Panc1 (cell line): ENCODE measurements around the gene CHST11. TPM values are rescaled to one million over a fixed set of nuclear protein-coding genes. Genes with fewer than 3 reads are reported as not detected.

Source experiments
- ATAC-seq: fragments of 200-7000 bp; cut with Tn5 transposase; 2 replicates; pipeline ENCODE4 v1.9.1; 2020; ENCODE audit warnings: mild to moderate bottlenecking, moderate library complexity
- BruUV-seq: library from RNA; stranded (reverse); fragments of 400-500 nt; replicated peaks from 2 replicates; lab custom pipeline; 2021; lab: Mats Ljungman, UMichigan
- CTCF ChIA-PET: fragments of 300-600 bp; sonication (Branson Sonifier 250); formaldehyde crosslinking; loops from one replicate; lab custom pipeline; 2022; ENCODE audit warnings: antibody characterized with exemption; lab: Charles Lee
- POLR2A ChIA-PET: fragments of 300-600 bp; sonication (Branson Sonifier 250); formaldehyde crosslinking; loops from one replicate; lab custom pipeline; 2022; ENCODE audit warnings: antibody characterized with exemption; lab: Charles Lee
- DNase-seq: peaks from one replicate; pipeline ENCODE4 v3.0.0-alpha.2; 2010; ENCODE audit warnings: low read depth, low spot score
- H3K27ac ChIP-seq: 2 replicates; pipeline ENCODE4 v1.5.1; 2011; ENCODE audit warnings: mild to moderate bottlenecking, low read length, inconsistent platforms
- H3K27me3 ChIP-seq: fragments of 200-500 bp; sonication (Bioruptor generic); 2 replicates; pipeline ENCODE4 v1.6.0; 2014; ENCODE audit warnings: low read length, inconsistent platforms; ENCODE audit not compliant: control insufficient read depth, insufficient read depth
- H3K36me3 ChIP-seq: fragments of 200-500 bp; sonication (Bioruptor generic); 2 replicates; pipeline ENCODE4 v1.5.1; 2014; ENCODE audit warnings: inconsistent platforms, mild to moderate bottlenecking, low read length, moderate library complexity; ENCODE audit not compliant: control insufficient read depth, insufficient read depth
- H3K4me1 ChIP-seq: 2 replicates; pipeline ENCODE4 v1.5.1; 2011; ENCODE audit warnings: inconsistent platforms, mild to moderate bottlenecking, low read length, moderate library complexity; ENCODE audit not compliant: control insufficient read depth, insufficient read depth
- H3K4me3 ChIP-seq, 2 experiments: 2 replicates each; pipeline ENCODE4 v1.5.1; 2011 to 2012; ENCODE audit warnings: low read depth in 2 of 2, low read length in 2 of 2, mild to moderate bottlenecking in 2 of 2, inconsistent platforms in 1 of 2, moderate library complexity in 1 of 2
- H3K9me3 ChIP-seq: fragments of 200-500 bp; sonication (Bioruptor generic); 2 replicates; pipeline ENCODE4 v1.5.1; 2014; ENCODE audit warnings: low read depth, mild to moderate bottlenecking, inconsistent platforms, low read length, moderate library complexity; ENCODE audit not compliant: control insufficient read depth, insufficient read depth
- POLR2AphosphoS5 ChIP-seq: IDR thresholded peaks from 2 replicates; pipeline ENCODE4 v1.6.1; 2012; ENCODE audit warnings: mild to moderate bottlenecking, low read depth, low read length, moderate library complexity
- SIN3A ChIP-seq: IDR thresholded peaks from 2 replicates; pipeline ENCODE4 v1.6.1; 2012; ENCODE audit warnings: low read depth, mild to moderate bottlenecking, low read length, moderate library complexity, borderline replicate concordance; ENCODE audit not compliant: insufficient read depth
- TCF7L2 ChIP-seq: IDR thresholded peaks from 2 replicates; pipeline ENCODE4 v1.6.1; 2011; ENCODE audit warnings: mild to moderate bottlenecking, low read depth, low read length, inconsistent platforms
- in situ Hi-C: cut with HindIII; loops from 2 replicates; pipeline ENCODE4 v1.10.0; 2016; ENCODE audit warnings: low sequenced_read_pairs, low pct_unique_long_range_greater_than_20kb
- intact Hi-C: fragments of 100-400 bp; cut with micrococcal nuclease; formaldehyde crosslinking; loops from one replicate; pipeline ENCODE4 v1.10.0; 2022; ENCODE audit not compliant: unreplicated experiment
- total RNA-seq: library from RNA; stranded (reverse); gene quantifications from one replicate; pipeline ENCODE4 v1.2.1, GENCODE V29; 2021; ENCODE audit not compliant: unreplicated experiment
- TF ChIP-seq, protein P1 (sequence below): fragments of 450-650 bp; IDR thresholded peaks from 2 replicates; pipeline ENCODE4 v1.5.1; 2017; ENCODE audit warnings: mild to moderate bottlenecking
- TF ChIP-seq, protein P2 (sequence below), 2 experiments: IDR thresholded peaks; 2 replicates each; pipeline ENCODE4 v1.6.1; 2011 to 2012; ENCODE audit warnings: low read depth in 2 of 2, control low read depth in 1 of 2, low read length in 1 of 2, mild to moderate bottlenecking in 1 of 2, moderate library complexity in 1 of 2; ENCODE audit not compliant: insufficient read depth in 1 of 2

CHST11 gene
- total RNA-seq, 1 experiment from 2014 or later = 11.4 TPM

DNA sequence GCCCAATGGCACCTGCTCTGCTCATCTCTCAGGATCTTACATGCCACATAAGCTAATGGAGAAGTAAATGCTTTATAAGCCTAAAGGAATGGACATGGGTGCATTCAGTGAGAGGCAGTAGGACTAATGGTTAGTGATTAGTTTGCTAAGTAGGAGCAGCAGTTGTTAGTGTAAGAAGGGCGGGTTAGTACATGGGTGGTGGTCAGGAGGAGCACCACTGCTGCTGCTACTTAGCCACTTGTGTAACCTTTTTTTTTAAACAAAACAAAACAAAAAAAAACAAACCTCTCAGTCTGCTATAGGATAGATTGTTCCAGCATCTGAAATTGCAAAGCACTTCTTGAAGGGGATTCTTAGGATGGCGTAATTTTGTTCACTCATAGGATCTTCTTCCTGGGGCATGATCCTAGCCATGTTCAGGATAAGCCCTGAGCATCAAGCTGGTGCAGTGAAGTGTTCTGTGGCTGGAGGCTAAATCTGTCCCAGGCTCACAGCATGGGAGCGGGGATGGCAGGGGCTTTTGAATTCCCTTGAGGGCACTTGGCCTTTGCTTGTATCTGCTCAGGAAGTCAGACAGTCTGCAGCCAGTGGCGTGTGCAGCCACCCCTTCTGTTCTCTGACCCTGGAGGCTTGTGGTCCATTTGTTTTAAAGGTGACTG lies 63.6 kb downstream of the CHST11 start:
- Histone ChIP-seq H3K4me1 (no peaks in the 10 kb centered on the region), H3K4me3 (no peak overlapping the region), H3K9me3 (no peaks in the 10 kb centered on the region), H3K27me3 (no peaks in the 10 kb centered on the region), H3K36me3 (no peaks in the 10 kb centered on the region), H3K27ac (no peak overlapping the region)
- in situ Hi-C loops = no loop called here
- no TSS peak for BruUV-seq
- DNase-seq = no peak
- ATAC-seq = no peak
- CTCF ChIA-PET = no interaction called here
- TF ChIP-seq POLR2AphosphoS5 (no peak), SIN3A (no peak)
- intact Hi-C loops = no loop called here
- POLR2A ChIA-PET = no interaction called here

DNA sequence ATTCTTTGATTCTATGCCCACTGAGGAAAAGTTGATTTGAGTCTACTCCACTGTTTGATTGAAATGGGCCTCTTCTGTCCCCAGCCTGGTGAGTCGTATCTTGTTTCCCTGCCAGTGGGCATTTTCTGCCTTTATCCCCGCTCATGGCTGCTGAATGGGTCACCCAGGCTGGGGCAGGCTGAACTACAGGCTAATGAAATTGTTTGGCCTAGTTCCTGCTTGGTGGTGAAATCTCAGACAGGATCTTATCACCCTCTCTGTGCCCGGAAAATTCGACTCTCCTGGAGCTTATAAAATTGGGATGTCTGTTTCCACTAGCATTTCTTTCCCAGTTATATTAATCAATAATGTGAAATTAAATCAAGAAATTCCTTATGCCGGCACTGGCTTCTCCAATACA lies 65.0 kb downstream of the CHST11 start:
- intact Hi-C loops = no loop called here
- in situ Hi-C loops = no loop called here

More for the DNA sequence above, 65.0 kb downstream of the CHST11 start:
- no TSS peak for BruUV-seq
- CTCF ChIA-PET = no interaction called here
- no peaks in the 10 kb centered on the region for H3K36me3 ChIP-seq
- H3K27ac ChIP-seq = no peak overlapping the region
- ATAC-seq (no peak), DNase-seq (no peak)
- H3K27me3 ChIP-seq = no peaks in the 10 kb centered on the region
- H3K9me3 ChIP-seq = no peaks in the 10 kb centered on the region
- POLR2A ChIA-PET = no interaction called here
- no peaks in the 10 kb centered on the region for H3K4me1 ChIP-seq
- TF ChIP-seq POLR2AphosphoS5 = no peak
- no peak for TF ChIP-seq TCF7L2
- TF ChIP-seq, protein P1, sequence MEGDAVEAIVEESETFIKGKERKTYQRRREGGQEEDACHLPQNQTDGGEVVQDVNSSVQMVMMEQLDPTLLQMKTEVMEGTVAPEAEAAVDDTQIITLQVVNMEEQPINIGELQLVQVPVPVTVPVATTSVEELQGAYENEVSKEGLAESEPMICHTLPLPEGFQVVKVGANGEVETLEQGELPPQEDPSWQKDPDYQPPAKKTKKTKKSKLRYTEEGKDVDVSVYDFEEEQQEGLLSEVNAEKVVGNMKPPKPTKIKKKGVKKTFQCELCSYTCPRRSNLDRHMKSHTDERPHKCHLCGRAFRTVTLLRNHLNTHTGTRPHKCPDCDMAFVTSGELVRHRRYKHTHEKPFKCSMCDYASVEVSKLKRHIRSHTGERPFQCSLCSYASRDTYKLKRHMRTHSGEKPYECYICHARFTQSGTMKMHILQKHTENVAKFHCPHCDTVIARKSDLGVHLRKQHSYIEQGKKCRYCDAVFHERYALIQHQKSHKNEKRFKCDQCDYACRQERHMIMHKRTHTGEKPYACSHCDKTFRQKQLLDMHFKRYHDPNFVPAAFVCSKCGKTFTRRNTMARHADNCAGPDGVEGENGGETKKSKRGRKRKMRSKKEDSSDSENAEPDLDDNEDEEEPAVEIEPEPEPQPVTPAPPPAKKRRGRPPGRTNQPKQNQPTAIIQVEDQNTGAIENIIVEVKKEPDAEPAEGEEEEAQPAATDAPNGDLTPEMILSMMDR = no peak
- TF ChIP-seq, protein P2, sequence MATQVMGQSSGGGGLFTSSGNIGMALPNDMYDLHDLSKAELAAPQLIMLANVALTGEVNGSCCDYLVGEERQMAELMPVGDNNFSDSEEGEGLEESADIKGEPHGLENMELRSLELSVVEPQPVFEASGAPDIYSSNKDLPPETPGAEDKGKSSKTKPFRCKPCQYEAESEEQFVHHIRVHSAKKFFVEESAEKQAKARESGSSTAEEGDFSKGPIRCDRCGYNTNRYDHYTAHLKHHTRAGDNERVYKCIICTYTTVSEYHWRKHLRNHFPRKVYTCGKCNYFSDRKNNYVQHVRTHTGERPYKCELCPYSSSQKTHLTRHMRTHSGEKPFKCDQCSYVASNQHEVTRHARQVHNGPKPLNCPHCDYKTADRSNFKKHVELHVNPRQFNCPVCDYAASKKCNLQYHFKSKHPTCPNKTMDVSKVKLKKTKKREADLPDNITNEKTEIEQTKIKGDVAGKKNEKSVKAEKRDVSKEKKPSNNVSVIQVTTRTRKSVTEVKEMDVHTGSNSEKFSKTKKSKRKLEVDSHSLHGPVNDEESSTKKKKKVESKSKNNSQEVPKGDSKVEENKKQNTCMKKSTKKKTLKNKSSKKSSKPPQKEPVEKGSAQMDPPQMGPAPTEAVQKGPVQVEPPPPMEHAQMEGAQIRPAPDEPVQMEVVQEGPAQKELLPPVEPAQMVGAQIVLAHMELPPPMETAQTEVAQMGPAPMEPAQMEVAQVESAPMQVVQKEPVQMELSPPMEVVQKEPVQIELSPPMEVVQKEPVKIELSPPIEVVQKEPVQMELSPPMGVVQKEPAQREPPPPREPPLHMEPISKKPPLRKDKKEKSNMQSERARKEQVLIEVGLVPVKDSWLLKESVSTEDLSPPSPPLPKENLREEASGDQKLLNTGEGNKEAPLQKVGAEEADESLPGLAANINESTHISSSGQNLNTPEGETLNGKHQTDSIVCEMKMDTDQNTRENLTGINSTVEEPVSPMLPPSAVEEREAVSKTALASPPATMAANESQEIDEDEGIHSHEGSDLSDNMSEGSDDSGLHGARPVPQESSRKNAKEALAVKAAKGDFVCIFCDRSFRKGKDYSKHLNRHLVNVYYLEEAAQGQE (IDR thresholded peaks at IDR 0.05; ENCODE audit: insufficient read depth in 1 of 2, low read depth in 2 of 2, low read length in 1 of 2) = no peak
- no peak for TF ChIP-seq SIN3A
- no peak overlapping the region for H3K4me3 ChIP-seq
